ENCODE results near the gene SEC14L1. TPM values are rescaled to one million over a fixed set of nuclear protein-coding genes. Genes with fewer than 3 reads are reported as not detected.

The SEC14L1 gene
- total RNA-seq, 4 donors from 2014 or later, result 38.4 to 86.1 (median 40.1) TPM

- no peak overlapping the region for H3K27ac ChIP-seq
- no peak overlapping the region for H3K4me3 ChIP-seq
- no peak for TF ChIP-seq POLR2A (IDR thresholded peaks at IDR 0.05)
- no peak for TF ChIP-seq POLR2AphosphoS5 (IDR thresholded peaks at IDR 0.05)
- TF ChIP-seq EP300 (IDR thresholded peaks at IDR 0.05), result no peak
- no peak for TF ChIP-seq CTCF (IDR thresholded peaks at IDR 0.05)
- H3K27me3 ChIP-seq, result no peaks in the 10 kb centered on the region
- no peaks in the 10 kb centered on the region for H3K36me3 ChIP-seq
- WGBS, 2 donors (ENCODE audit: low coverage in 1 of 2), result 60% methylated on average over 2 of the region's 4 CpGs; no CpG with 5 or more reads in 1 of the 2 donors
- no peaks in the 10 kb centered on the region for H3K9me3 ChIP-seq
- H3K4me1 ChIP-seq, result no peaks in the 10 kb centered on the region
- no peak for ATAC-seq
Observed at GRCh38 chr17:77266213-77266612, 125.4 kb downstream of the SEC14L1 start.

Small RNA genes lying within 50 kb of the gene (small RNA-seq; reads per million reads assigned to genes)
- 0 reads per million in 4 donors for gene RNU4-47P
